ENCODE results near the gene CFAP77.
A peak's percentile ranks its signal among the peaks of the same experiment; 100 is the strongest.

CFAP77 gene

DNA sequence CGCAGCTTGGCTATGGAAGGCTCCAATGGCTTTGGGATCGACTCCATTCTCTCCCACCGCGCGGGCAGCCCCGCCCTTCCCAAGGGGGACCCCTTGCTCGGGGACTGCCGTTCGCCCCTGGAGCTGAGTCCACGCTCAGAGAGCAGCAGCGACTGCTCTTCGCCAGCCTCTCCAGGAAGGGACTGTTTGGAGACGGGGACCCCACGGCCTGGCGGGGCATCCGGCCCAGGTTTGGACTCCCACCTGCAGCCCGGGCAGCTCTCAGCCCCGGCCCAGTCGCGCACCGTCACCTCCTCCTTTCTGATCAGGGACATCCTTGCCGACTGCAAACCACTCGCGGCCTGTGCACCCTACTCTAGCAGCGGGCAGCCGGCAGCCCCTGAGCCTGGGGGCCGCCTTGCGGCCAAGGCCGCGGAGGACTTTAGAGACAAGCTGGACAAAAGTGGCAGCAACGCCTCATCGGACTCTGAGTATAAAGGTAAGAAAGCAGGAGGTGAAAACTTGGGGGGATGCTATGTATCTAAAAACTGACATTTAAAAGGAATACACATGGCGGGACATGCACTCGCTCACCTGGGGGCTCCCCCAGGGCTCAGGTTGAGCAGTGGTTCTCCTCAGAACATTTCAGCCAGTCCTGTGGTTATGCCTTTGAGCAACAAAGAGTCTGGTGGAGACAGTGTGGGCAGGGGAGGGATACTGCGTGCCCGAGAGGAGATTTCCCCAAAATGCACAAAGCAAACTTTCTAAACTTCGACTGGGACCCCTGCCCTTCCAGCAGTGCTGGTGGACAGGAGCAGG, 173.0 kb downstream of the CFAP77 start:
- DNase-seq (ENCODE audit: low read depth) = no peak

DNA sequence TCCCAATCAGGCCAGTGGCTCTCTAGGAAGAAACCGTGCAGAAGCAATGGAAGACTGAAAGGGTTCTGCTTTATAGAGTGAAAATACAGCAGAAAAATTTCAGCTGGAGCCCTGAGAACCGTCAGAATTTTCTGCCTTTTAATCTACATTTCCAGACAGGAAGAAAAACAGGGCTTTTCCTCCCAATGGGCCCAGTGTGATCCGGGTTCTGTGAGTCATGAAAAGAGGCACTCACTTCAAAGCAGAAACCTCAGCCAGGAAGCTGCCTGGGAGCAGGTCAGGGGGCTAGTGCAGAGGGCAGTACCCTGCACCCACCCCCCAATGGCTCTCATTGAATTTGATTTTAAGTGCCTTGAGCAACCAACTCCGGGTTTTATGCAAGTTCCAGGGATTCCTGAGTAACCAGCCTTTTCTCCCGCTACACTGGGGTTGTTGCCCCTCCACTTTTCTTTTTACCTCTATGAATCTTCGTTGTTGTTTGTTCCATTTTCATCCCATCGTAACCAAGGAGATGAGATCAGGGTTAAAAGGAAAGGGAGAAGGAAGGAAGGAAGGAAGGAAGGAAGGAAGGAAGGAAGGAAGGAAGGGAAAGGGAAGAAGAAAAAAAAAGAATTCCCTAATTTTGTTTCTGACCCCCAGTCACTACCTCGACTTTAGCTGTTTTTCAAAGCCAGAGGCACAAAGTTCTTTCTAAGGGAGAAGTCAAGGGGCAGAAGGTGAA, 173.7 kb downstream of the CFAP77 start:
- DNase-seq (ENCODE audit: low read depth) = no peak

DNA sequence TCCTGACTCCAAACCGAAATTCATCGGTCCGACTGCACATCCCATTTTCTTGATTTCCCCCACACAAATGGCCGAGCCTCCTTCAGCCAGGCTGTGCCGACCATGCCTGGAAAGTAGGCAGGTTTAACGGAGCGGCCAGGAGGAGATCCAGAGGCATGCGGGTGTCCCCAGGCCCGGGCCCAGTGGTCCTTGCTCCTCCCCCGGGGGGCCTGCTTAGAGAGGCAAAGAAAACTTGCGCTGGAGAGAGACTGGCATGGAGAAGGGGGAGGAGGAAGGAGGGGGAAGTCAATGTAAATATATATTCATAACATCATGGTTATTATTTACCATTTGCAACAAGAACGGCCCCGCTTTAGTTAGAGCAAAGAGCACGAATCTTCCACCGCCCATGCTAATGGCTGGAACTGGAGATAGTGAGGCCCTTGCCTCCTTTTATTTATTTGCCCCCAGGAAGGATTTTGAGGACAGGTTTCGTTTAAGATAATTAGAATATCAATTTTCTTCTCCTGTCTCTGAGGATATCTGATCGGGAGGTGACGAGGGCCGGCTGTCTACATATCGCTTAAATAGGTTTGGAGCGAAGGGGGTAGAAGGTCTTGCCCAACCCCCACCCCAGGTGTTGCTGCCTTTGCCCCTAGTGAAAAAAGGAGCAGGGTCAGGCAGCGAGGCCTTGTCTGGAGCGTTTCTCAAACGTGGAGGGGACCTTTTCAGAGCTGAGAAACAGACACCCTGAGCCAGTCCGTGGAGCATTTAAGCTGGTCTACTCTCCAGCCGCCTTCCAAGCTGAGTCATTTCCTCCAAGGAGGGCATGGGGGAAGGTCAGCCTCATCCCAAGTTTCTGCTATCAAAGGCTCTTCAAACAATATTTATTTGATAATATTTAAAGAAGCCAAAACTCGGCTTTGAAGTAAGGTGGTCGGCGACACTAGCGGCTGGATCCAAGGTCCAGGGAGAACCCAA, 174.9 kb downstream of the CFAP77 start:
- DNase-seq (ENCODE audit: low read depth) = peak; percentile 66

DNA sequence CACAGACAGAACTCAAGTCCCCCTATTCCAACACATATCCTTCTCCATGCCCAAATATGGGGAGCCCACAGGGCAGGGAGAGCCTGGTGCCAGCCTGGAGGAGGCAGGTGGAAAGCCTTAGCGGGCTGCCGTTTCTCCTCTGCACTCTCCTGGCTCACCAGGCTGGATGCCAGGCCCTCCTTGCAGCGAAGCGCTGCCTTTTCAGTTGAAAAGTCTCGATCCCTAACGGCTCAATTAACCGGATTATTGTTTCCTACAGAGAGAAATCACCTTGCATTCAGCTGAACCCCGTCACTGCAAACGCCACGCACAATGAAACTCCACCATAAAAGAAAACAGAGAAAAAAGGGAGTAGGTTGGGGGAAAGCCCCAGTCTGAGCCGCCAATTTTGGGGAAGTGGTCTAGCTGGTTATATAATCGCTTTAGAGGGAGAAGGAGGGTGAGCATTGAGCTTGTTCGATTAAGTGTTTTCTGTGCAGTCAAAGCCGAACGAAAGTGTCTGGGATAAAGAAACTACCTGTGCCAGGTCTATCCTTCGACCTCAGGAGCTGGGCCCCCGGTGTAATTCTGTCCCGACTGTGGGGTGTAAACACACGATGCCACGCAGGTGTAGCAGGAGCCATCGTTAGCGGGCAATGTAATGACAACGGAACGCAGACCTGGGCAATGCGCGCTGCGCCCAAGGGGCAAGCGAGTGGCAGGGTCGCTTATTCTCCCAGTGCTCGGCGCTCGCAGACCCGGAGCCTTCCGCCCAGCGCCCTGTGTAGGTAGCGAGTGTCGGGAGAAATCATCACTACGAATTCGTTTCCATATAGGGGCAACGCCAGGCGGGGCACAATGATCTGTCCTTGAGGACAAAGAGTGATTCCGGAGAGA, 176.2 kb downstream of the CFAP77 start:
- DNase-seq (ENCODE audit: low read depth) = no peak

DNA sequence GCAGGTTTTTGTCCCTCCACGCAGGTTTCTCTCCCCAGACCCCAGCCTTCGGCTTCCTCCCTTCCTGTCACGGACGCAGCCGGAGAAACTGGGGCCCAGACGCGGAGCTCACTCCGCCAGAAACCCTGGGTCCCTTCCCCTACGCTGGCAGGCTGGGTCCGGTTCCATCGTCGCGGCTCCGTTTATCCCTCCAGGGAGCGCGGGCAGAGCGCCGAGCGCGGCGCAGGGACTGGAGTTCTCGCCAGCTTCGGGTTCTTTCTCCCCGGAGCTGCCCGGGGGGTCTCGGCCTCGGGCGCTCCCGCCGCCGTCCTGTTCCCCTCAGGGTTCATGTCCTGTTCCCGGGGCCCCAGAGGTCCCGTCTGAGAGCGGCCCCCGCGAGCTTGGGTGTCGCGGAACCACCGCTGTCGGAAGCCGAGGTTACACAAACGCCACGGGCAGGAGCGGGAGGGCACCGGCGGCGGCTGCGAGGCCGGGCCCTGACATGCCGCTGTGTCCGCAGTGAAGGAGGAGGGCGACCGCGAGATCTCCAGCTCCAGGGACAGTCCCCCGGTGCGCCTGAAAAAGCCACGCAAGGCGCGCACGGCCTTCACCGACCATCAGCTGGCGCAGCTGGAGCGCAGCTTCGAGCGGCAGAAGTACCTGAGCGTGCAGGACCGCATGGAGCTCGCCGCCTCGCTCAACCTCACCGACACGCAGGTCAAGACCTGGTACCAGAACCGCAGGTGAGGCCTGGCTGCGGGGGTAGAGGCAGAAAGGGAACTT, 177.0 kb downstream of the CFAP77 start:
- DNase-seq (ENCODE audit: low read depth) = no peak

DNA sequence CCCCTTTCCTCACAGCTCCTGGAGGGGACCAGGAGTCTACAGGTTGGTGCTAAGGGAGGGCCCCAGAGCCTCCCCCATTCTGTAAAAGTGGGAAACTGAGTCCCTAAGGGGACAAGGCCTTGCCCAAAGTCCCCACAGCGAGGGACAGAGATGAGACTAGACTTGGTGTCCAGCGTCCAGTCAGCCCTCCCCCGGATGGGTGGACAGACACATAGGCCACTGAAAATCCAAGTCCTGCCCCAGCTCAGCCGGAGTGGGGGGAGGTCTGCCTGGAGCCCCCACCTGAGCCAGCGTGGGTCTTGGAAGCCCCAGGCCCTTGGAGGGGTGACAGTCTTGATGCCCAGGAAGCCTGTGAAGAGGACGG, 177.6 kb downstream of the CFAP77 start:
- DNase-seq (ENCODE audit: low read depth) = no peak

DNA sequence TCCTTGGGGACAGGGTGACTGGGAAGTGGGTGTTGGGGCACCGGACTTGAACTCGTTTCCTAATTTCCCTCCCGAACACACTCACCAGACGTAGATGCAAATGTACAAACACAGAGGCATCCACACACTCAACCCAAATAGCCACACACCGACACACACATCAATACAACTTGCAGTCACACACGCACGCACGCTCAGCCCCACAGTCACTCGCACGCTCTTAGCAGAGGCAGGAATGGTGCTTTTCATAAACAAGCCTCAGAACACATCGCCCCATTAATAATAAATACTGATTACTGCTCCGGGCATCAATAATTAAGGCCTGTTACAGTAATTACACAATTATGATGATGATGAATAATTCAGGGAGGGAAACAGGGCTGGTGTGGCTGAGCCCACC, 178.1 kb downstream of the CFAP77 start:
- DNase-seq (ENCODE audit: low read depth) = no peak

DNA sequence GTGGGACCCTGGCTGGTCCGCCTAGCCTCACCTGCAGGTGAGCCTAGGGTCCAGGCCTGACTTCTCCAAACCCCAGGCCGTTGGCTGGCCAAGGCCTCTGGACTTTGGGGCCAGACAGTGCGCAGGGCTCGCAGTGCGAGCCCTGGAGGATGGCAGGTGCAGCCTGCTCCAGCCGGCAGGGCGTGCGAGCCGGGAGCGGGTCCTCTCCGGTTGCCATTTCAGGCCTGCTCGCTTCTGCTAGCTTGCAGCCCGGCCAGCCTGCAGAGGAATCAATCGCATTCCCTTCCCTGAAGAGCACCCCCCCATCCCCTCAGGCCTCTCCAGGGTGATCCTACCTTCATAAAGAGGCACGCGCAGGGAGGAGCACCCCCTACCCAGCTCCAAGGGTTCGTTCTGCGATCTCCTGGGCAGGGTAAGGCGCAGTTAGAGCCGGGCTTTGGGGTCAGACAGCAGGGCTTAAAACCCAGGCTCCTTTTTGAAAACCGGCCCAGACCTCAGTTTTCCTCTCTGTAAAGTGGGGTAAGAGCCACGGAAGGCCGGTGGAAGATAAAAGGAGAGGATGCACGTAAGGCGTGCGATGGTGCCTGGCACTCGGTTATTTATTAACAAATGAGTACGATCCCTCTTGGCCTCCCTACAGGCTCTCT, 178.6 kb downstream of the CFAP77 start:
- no peak for DNase-seq (ENCODE audit: low read depth)

DNA sequence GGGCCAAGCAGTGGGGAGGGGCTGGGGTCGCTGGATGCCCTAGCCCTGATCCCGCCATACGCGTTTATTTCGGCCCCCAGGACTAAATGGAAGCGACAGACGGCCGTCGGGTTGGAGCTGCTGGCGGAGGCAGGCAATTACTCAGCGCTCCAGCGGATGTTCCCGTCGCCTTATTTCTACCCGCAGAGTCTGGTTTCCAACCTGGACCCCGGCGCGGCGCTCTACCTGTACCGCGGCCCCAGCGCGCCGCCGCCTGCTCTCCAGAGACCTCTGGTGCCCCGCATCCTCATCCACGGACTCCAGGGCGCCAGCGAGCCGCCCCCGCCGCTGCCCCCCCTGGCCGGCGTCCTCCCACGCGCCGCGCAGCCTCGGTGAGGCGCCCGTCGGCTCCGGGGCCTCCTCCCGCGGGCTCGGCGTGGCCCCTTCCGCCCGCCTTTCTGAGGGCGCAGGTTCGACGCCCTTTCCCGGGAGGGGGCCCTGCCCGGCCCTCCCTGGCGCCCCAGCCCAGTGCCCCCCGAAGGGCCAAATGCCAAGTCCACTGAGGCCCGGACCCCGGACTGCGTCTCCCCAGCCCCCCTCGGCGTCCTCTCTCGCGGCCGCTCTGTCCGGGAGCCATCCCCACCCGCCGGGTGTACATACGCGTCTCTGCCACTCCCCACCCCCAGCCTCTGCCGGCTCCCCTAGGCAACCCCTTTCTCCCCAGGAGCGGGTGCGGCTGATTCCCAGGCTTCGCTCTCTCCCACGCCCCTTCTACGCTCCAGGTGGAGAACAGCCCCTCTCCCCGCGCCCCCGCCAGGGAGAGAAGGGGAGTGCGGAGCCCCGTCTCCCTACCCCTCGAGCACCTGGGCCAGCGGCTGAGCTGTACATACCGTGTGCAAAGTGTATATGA, 179.4 kb downstream of the CFAP77 start:
- no peak for DNase-seq (ENCODE audit: low read depth)

DNA sequence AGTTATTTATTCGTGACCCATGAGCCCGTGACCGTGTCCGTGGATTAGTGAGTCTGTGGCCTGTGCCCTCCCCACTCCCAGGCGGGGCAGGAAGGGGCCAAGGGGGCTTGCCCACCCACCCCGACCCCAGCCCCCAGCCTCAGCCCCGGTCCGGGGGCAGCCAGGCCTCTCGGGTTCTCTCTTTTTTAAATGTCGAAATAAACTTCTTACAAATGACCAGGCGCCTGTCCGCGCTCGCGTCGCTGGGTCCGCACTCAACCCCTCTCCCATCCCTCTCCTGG, 180.0 kb downstream of the CFAP77 start:
- DNase-seq (ENCODE audit: low read depth) = no peak

DNA sequence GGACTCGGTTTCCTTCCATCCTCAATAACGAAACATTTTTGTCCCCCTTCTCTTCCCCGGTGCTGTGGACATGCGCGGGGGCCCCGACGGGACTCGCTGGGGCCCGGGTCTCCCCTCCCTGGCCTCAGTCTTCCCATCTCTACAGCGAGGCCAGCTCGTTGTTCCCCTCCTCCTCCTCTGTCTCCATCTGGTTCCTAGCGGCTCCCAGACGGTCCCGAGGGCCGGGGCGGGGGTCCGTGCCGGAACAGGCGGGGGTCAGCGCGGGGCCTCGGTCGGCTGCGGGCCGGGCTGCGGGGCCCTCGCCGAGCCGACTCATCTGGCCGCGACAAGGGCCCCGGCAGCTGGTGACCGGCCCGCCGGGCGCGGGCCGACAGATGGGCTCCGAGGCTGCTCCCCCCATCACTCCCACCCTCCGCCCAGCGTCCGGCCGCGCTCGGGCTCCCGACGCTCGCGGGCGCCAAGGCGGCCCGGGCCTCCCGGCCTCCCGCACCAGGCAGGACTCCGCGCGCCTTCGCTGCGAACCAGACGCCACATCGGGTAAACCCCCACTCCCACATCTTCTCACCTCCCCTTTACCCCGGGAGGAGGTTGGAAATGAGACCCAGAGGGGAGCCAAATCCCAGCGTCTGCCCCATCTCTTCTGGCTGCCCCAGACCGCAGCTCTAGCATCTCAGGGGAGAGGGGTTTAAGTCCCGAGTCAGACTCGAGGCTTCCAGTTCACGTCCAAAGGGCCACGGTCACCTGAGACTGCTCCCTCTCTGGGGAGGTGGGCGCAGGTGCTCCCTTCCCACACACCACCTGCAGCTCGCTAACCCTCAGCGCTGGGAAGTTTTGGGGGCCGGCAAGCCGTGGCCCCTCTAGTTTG, 180.5 kb downstream of the CFAP77 start:
- no peak for DNase-seq (ENCODE audit: low read depth)

DNA sequence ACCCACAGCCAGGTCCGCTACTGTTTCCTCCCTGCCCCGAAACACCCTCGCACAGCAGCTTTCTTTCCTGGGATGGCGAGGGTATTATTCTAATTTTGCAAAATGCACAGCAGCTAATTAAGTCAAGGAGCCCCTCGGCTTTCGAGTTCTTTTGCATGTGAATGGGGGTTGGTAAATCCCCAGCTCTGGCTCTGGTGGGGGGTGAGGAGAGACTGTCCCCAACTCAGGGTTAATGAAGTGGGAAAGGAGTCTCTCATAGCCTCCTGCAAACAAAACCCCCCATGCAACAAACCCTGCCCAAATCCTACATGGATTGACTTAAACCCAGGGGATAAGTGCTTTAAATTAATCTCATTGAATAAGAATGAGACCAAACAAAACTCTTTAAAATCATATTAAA, 181.2 kb downstream of the CFAP77 start:
- DNase-seq (ENCODE audit: low read depth) = no peak

DNA sequence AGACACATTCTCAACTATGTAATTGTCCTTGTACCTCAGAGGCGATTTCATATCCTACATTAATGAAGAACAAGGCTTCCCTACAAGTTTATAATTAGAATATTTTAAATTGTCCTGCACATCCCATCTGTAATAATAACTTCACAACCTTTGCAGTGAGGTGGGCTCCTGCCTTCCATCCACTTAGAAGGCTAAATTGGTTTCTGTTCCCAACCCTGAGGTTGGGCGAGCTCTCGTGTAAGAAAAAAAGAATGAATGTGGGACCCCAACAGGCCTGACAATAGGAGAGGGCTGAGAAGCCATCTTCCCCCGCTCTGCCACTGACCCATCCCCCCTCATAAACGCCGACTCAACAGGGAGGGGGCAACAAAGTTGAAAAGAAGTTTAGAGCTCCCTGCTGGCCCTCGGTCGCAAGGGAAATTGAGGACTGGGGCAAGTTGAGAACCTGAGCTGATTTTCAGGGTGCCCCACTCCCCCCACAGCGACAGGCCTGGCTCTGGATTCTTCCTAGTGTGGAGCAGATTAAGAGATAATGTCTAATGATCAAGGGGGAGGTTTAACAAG, 181.8 kb downstream of the CFAP77 start:
- DNase-seq (ENCODE audit: low read depth) = no peak

DNA sequence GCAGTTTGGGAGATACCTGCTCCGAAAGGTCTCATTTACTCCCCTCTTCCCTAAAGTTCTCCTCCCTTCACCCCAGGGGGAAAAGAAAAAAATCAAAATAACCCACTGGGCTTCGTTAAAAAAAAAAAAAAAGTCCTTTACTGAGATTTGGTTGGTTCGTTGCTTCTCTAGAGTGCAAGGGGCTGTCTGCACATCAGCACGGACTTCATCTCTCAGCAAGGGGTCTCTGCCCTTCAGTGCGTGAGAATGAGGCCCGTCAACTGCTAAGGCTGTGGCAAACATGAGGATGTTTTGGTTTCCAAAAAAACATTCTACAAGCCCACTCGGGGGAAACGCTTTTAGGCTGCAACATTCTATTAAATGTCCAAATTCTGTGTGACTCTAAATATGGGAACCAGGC, 182.4 kb downstream of the CFAP77 start:
- no peak for DNase-seq (ENCODE audit: low read depth)

DNA sequence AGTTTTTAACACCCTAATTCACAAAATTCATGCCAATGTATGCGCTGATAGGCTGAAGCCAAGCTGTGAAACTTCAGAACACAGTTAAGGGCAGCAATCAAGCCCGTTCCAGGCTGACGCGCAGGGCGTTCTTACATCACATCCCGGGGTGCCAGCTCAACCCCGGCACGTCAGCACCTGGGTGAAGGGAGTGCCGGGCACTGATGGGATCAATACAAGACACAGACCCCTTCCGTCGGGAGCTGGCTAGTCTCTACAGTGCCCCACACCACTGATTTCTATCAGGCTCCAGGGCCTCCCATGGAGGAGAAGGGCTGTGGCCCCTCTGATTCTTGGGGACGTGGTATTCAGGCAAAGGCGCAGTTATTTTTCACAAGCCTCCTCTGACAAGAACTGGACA, 184.4 kb downstream of the CFAP77 start:
- DNase-seq (ENCODE audit: low read depth) = no peak

DNA sequence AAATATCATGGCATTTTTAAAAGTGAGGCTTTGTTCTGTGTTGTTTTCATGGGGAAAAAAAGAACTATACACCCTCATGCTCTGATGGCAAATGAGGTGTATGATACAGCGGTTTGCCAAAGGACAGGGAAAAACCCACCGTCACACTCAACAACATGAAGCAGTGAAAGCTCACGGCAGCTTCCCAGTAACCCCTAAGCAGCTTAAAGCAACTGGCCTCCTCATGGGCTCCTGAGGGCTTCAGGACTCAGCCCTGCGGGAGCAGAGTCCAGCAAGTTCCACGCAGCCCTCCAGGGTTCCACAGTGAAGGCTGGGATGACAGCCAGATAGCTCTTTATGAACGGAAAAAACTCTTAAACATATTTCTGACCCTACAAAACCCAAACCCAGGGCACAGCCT, 185.3 kb downstream of the CFAP77 start:
- no peak for DNase-seq (ENCODE audit: low read depth)

DNA sequence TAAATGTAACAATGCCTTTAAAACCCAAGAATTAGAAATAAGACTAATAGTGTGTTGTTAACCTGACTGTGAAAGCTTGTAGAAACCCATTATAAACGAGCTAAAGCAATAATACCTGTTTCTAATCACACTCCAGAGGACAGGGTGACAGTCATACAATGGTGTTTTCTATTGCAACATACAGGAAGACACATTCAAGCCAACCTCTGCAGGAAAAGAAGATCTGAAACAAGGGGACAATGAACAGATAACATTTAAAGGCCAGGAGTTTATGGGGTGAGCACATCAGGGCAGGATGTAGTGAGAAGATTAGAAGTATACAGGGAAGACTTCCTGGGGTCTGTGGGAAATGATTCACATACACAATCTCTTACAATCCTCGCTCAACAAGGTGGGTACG, 186.2 kb downstream of the CFAP77 start:
- no peak for DNase-seq (ENCODE audit: low read depth)

DNA sequence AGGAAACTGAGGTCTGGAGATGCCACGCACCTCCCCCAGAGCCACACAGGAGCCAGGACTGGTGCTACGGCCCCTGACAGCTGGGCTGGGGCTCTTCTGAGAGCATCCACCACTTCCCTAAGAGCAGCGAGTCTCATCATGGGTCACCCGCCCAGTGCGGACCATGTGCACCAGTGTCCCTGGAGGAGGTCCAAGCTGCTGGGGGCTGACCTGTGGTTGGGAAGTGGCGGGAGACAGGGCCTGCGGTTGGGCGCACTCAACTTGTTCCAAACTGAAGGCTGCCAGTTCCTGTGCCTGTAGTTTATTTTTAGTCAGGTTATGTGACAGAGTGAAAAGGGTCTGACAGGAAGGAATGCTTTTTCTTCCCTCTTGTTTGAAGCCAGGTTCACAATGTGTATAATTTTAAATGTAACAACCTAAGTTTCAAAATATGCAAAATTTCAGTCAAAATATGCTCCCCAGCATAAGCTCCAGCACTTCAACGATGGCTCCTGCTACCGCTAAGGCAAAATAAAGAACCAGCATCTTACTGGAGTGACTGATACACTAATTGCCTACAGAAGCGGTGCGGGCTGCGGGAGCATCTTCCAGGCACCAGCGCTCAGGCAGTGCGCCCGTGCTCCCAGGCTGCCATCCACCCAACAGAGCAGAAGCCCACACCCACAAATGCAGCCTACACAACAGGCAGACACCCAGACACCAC, 187.2 kb downstream of the CFAP77 start:
- DNase-seq (ENCODE audit: low read depth) = no peak
